HCT116 (cell line): Measurements from ENCODE around the gene DCAF10.

Experiments used
- CTCF ChIP-seq, 3 experiments: fragments of 200-600 bp in 1 of 3; sonication (generic) in 1 of 3; IDR thresholded peaks in 2 of 3; conservative IDR thresholded peaks in 1 of 3; 2 replicates each; pipeline ENCODE4 v1.5.1; 2012 to 2017; ENCODE audit warnings: low read depth in 2 of 3, low read length in 2 of 3, antibody characterized with exemption in 1 of 3, borderline replicate concordance in 1 of 3, control low read depth in 1 of 3, mild to moderate bottlenecking in 1 of 3, mixed read lengths in 1 of 3, mixed run types in 1 of 3, moderate library complexity in 1 of 3; ENCODE audit not compliant: insufficient read depth in 1 of 3
- EGR1 ChIP-seq: IDR thresholded peaks from 2 replicates; pipeline ENCODE4 v1.6.1; 2012; ENCODE audit warnings: low read depth
- FOSL1 ChIP-seq: IDR thresholded peaks from 2 replicates; pipeline ENCODE4 v1.6.1; 2012; ENCODE audit warnings: low read depth

GRCh38 chr9:37911271-37911681 lies 110.7 kb downstream of the DCAF10 start:
- TF ChIP-seq CTCF (IDR thresholded peaks at IDR 0.05 in 2 of 3, conservative IDR thresholded peaks at IDR 0.05 in 1 of 3; ENCODE audit: borderline replicate concordance in 1 of 3, insufficient read depth in 1 of 3, low read depth in 2 of 3, low read length in 2 of 3) (no peak), FOSL1 (no peak), EGR1 (no peak)
